MG63 (cell line): ENCODE data around the gene TOR1A. TPM values are rescaled to one million over a fixed set of nuclear protein-coding genes. Genes with fewer than 3 reads are reported as not detected.
"Not testable (repeated sequence)": the region's sequence is repeated elsewhere in the genome, so short reads cannot be mapped to it uniquely, and the experiment has no call there.

Experiments used
- DNase-seq: peaks from one replicate; pipeline ENCODE4 v3.0.0-alpha.2; 2020
- H3K27me3 ChIP-seq: fragments of 250-450 bp; sonication (Bioruptor Pico); 2 replicates; pipeline ENCODE4 v1.5.1; 2020; ENCODE audit warnings: mild to moderate bottlenecking, moderate library complexity
- H3K36me3 ChIP-seq: fragments of 250-450 bp; sonication (Bioruptor Pico); 2 replicates; pipeline ENCODE4 v1.5.1; 2020; ENCODE audit warnings: mild to moderate bottlenecking, moderate library complexity
- H3K4me3 ChIP-seq: fragments of 250-450 bp; sonication (Bioruptor Pico); 2 replicates; pipeline ENCODE4 v1.5.1; 2020; ENCODE audit warnings: mild to moderate bottlenecking, moderate library complexity
- H3K9me3 ChIP-seq: fragments of 250-450 bp; sonication (Bioruptor Pico); 2 replicates; pipeline ENCODE4 v1.5.1; 2020; ENCODE audit warnings: mild to moderate bottlenecking, moderate library complexity
- total RNA-seq: library from RNA; depleted of rRNA; stranded (reverse); fragments of >200 nt; shearing (Covaris generic); gene quantifications from 2 replicates; pipeline ENCODE4 v1.2.3, GENCODE V29; 2014; ENCODE audit warnings: low replicate concordance

Gene TOR1A
- total RNA-seq, 1 experiment from 2014 or later: 32.1 TPM

- DNase-seq: no peak
- Histone ChIP-seq H3K27me3 (no peaks in the 10 kb centered on the region), H3K36me3 (peaks cover 24% of the 10 kb centered on the region), H3K9me3 (no peaks in the 10 kb centered on the region), H3K4me3 (no peak overlapping the region)
These were observed 13.8 kb downstream of the TOR1A start for GRCh38 chr9:129810116-129810515.

GRCh38 chr9:129809346-129809745 lies 14.6 kb downstream of the TOR1A start:
- Histone ChIP-seq H3K9me3 (no peaks in the 10 kb centered on the region), H3K4me3 (no peak overlapping the region), H3K36me3 (peaks cover 25% of the 10 kb centered on the region), H3K27me3 (no peaks in the 10 kb centered on the region)
- DNase-seq: no peak

- no peak for DNase-seq
- H3K4me3 ChIP-seq: no peak overlapping the region
- peaks cover 23% of the 10 kb centered on the region for H3K36me3 ChIP-seq
- H3K9me3 ChIP-seq: no peaks in the 10 kb centered on the region
- no peaks in the 10 kb centered on the region for H3K27me3 ChIP-seq
These were observed 17.9 kb downstream of the TOR1A start for GRCh38 chr9:129806061-129806460.

GRCh38 chr9:129803676-129804060 lies 20.3 kb downstream of the TOR1A start:
- H3K9me3 ChIP-seq: no peaks in the 10 kb centered on the region
- peak; percentile 18 for DNase-seq
- no peaks in the 10 kb centered on the region for H3K27me3 ChIP-seq
- peaks cover 9% of the 10 kb centered on the region for H3K36me3 ChIP-seq
- peak overlapping the region; percentile 92 for H3K4me3 ChIP-seq

GRCh38 chr9:129802833-129803675 lies 20.9 kb downstream of the TOR1A start, which contains the start of gene TOR1B:
TSS of gene TOR1B (plus strand) at chr9:129803184. CDS start at chr9:129803213, 29 bp downstream.
- H3K27me3 ChIP-seq: no peaks in the 10 kb centered on the region
- DNase-seq: peak; percentile 90

GRCh38 chr9:129801504-129801903 lies 22.4 kb downstream of the TOR1A start:
- Histone ChIP-seq H3K36me3 (peaks cover 7% of the 10 kb centered on the region), H3K9me3 (no peaks in the 10 kb centered on the region), H3K4me3 (no peak overlapping the region), H3K27me3 (no peaks in the 10 kb centered on the region)
- DNase-seq: no peak

More at GRCh38 chr9:129802833-129803675, 20.9 kb downstream of the TOR1A start, which contains the start of gene TOR1B:
- Histone ChIP-seq H3K4me3 (peak within 1 kb of the TSS; percentile 92), H3K9me3 (no peaks in the 10 kb centered on the region), H3K36me3 (peaks cover 9% of the 10 kb centered on the region)

GRCh38 chr9:129798973-129799372 lies 25.0 kb downstream of the TOR1A start:
- Histone ChIP-seq H3K27me3 (no peaks in the 10 kb centered on the region), H3K4me3 (no peak overlapping the region), H3K36me3 (no peaks in the 10 kb centered on the region), H3K9me3 (no peaks in the 10 kb centered on the region)
- DNase-seq: no peak

GRCh38 chr9:129796029-129796428 lies 27.9 kb downstream of the TOR1A start:
- H3K9me3 ChIP-seq, H3K27me3 ChIP-seq, H3K4me3 ChIP-seq, DNase-seq, H3K36me3 ChIP-seq: not testable (repeated sequence)

GRCh38 chr9:129794549-129794948 lies 29.4 kb downstream of the TOR1A start:
- no peaks in the 10 kb centered on the region for H3K27me3 ChIP-seq
- H3K9me3 ChIP-seq: no peaks in the 10 kb centered on the region
- DNase-seq: no peak
- no peak overlapping the region for H3K4me3 ChIP-seq
- no peaks in the 10 kb centered on the region for H3K36me3 ChIP-seq

- H3K9me3 ChIP-seq: no peaks in the 10 kb centered on the region
- H3K27me3 ChIP-seq: no peaks in the 10 kb centered on the region
- H3K4me3 ChIP-seq: no peak overlapping the region
- no peaks in the 10 kb centered on the region for H3K36me3 ChIP-seq
- DNase-seq: no peak
These were observed 37.5 kb downstream of the TOR1A start for GRCh38 chr9:129786481-129786880.

- no peaks in the 10 kb centered on the region for H3K36me3 ChIP-seq
- no peaks in the 10 kb centered on the region for H3K9me3 ChIP-seq
- no peaks in the 10 kb centered on the region for H3K27me3 ChIP-seq
- no peak for DNase-seq
- no peak overlapping the region for H3K4me3 ChIP-seq
These were observed 38.1 kb downstream of the TOR1A start for GRCh38 chr9:129785866-129786265.

- not testable (repeated sequence) for H3K36me3 ChIP-seq, H3K27me3 ChIP-seq, H3K9me3 ChIP-seq, DNase-seq, H3K4me3 ChIP-seq
These were observed 39.0 kb downstream of the TOR1A start for GRCh38 chr9:129784970-129785369.

GRCh38 chr9:129783516-129784361 lies 40.2 kb downstream of the TOR1A start:
- peak; percentile 49 for DNase-seq
- H3K4me3 ChIP-seq: no peak overlapping the region
- no peaks in the 10 kb centered on the region for H3K27me3 ChIP-seq
- no peaks in the 10 kb centered on the region for H3K9me3 ChIP-seq
- H3K36me3 ChIP-seq: no peaks in the 10 kb centered on the region

GRCh38 chr9:129781981-129782380 lies 42.0 kb downstream of the TOR1A start:
- Histone ChIP-seq H3K27me3 (no peaks in the 10 kb centered on the region), H3K36me3 (no peaks in the 10 kb centered on the region), H3K4me3 (no peak overlapping the region), H3K9me3 (no peaks in the 10 kb centered on the region)
- no peak for DNase-seq

- no peak overlapping the region for H3K4me3 ChIP-seq
- H3K9me3 ChIP-seq: no peaks in the 10 kb centered on the region
- DNase-seq: no peak
- no peaks in the 10 kb centered on the region for H3K36me3 ChIP-seq
- no peaks in the 10 kb centered on the region for H3K27me3 ChIP-seq
These were observed 42.8 kb downstream of the TOR1A start for GRCh38 chr9:129781131-129781530.

GRCh38 chr9:129779560-129780190 lies 44.3 kb downstream of the TOR1A start:
- no peak overlapping the region for H3K4me3 ChIP-seq
- H3K9me3 ChIP-seq: no peaks in the 10 kb centered on the region
- DNase-seq: no peak
- no peaks in the 10 kb centered on the region for H3K27me3 ChIP-seq
- no peaks in the 10 kb centered on the region for H3K36me3 ChIP-seq

- no peak for DNase-seq
- no peaks in the 10 kb centered on the region for H3K36me3 ChIP-seq
- no peaks in the 10 kb centered on the region for H3K9me3 ChIP-seq
- H3K4me3 ChIP-seq: no peak overlapping the region
- no peaks in the 10 kb centered on the region for H3K27me3 ChIP-seq
These were observed 45.5 kb downstream of the TOR1A start for GRCh38 chr9:129778469-129778868.
